Measurements from ENCODE around the gene CD28.
A peak's percentile ranks its signal among the peaks of the same experiment; 100 is the strongest.
"Not testable (repeated sequence)": the region's sequence is repeated elsewhere in the genome, so short reads cannot be mapped to it uniquely, and the experiment has no call there.

CD28 gene

DNA sequence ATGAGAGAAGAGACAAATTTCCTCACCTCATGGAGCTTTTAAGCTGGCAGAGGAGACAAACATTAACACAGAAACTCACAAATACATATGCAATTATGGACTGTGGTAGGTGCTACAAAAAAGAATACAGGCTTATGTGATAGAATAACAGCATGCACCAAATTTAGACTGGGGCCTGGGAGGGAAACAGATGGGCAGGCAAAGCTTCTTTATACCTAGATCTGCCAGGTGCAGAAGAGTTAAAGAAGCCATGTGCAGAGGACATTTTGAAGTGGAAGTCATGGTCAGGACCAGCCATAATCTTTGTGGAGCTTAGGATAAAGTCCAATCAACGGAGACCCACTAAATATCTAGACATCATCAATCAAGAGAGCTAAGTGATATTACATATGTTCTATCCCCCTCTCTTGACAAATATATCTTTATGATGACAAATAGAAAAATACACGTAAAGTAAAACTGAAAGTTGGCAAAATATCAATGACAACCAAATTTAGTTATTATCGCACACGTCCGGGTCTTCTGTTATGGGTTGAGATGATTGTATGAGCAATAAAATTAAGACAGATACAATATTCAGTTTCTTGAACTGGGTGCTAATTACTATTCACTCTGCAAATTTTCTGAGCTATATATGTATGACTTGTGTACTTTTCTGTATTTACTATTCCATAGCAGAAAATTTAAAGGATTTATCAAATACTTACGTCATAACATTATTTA, 44.1 kb downstream of the CD28 start:
- DNase-seq = no peak

DNA sequence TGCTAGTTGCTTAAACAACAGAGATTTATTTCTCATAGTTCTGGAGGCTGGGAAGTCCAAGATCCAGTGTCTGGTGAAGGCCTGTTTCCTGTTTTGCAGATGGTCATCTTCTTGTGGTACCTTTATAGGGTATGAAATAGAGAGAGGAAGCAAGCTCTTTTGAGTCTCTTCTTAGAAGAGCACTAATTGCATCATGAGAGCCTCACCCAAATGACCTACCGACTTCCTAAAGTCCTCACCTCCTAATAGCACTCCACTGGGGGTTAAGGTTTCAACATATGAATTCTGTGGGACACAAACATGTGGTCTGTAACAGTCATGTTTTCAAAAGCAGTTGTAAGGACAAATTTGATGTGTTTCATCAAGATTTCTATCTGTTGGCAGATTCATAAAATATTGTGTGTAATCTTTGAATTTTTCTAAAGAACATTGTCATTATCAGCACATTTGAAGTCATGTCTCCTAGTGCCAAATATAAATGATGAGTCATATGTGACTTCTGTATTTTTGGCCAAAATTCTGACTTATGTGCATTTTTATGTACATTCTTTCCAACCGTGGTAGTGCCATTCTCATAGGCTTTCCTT, 45.3 kb downstream of the CD28 start:
- no peak for DNase-seq

DNA sequence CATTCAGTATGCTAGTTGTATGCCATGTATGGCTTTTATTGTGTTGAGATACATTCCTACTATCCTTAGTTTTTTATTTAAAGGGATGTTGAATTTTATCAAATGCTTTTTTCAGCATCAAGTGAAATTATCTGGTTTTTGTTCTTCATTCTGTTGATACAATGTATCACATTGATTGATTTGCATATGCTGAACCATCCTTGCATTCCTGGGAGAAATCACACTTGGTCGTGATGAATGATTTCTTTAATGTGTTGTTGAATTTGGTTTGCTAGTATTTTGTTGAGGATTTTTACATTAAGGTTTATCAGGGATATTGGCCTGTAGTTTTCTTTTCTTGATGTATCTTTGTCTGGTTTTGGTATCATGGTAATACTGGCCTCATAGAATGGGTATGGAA, 49.7 kb downstream of the CD28 start:
- DNase-seq = no peak

DNA sequence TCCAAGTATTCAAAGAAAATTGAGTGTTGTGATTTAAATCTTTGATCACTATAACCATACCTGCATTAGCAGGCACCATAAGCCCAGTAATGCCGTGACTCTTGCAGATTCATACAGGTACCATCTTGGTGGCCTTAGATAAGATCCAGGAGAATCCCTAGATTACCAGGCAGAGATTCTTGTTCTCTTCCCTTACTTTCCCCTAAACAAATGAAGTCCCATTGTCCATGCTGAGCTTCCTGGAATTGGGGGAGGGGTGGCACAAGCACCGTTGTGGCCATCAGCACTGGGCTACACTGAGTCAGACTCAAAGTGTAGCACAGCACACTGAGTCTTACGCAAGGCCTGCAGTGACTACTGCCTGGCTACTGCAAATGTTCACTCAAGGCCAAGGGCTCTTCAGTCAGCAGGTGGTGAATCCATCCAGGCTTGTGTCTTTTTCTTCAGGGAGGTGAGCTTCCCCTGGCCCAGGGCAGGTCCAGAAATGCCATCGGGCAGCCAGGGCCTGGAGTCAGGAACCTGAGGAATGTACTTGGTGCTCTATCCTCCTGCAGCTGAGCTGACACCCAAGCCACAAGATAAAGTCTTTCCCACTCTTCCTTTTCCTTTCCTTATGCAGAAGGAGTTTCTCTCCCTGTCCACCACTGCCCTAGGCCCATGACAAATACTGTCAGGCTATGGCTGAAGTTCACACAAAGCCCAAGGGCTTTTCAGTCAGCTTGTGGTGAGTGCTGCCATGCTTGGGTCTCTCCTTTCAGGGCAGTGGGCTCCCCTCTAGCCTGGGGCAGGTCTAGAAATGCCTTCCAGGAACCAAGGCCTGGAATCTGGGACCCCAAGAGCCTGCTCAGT, 52.6 kb downstream of the CD28 start:
- no peak for DNase-seq

DNA sequence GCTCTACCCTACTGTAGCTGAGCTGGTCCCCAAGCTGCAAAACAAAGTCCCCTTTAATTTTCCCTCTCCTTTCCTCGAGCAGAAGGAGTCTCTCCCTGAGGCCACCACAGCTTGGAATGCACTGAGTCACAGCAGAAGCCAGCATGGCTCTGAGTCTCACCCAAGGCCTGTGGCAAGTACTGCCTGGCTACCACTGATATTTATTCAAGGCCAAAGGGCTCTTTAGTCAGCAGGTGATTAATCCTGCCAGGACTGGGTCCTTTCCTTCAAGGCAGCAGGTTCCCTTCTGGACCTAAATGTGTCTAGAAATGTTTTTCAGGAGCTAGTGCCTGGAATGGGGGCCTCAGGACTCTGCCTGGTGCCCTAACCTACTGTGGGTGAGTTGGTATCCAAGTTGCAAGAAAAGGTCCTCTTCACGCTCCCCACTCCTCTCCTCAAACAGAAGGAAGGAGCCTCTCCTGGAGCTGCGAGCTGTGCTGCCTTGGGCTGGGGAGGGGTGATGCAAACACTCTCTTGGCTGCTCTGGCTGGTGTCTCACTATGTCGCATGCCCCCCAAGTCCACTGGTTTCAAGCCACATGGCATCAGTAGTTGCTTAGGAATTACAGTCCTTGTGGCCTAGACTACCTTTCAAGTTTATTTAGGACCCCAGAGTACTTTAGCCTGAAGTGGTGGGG, 53.4 kb downstream of the CD28 start:
- no peak for DNase-seq

DNA sequence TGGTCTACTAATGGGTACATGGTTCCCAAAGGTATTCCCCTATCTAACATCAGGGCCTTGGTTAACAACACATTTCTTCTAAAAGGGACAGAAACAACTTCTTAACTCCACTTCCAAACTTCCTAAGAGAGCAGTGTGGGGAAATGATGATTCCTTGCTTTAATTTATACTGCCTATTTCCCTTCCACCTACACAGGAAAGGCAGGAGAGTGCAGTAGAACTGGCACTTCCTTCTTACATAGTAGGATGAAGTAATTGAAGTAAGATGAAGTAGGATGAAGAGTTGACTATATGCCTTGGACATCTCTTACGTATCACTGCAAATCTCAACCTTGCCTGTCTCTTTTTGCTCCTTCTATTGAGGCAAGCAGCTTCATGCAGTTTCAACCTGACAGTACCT, 54.7 kb downstream of the CD28 start:
- no peak for DNase-seq

DNA sequence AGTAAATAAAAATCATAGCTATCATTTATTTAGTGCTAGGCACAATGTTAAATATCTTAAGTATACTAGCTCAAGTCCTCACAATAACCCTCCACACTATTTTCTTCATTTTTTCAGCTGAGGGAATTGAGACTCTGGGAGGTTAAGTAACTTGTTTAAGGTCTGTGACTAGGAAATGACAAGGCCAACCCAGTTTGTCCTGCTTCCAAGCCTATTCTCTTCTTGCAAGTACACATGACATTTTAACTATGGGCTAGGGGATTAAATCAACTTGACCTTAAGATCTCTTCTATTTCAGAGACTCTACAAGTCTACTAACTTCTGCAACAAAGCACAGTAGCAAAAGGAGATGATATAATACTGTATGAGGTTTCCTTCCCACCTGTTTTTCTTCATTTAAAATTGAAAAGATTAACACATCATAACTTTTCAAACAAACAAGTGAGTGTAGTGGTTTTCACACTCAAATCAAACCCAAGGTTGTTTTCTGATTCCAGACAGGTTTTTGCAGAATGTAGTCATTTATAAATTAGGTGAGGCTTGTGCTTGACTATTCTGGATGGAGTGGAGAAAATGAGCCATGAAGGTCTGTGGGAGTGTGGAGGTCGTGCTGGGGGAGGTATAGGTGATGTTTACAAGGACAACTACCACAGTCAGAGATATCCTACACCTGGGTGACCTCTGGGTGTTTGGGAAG, 57.0 kb downstream of the CD28 start:
- DNase-seq = peak; percentile 57

DNA sequence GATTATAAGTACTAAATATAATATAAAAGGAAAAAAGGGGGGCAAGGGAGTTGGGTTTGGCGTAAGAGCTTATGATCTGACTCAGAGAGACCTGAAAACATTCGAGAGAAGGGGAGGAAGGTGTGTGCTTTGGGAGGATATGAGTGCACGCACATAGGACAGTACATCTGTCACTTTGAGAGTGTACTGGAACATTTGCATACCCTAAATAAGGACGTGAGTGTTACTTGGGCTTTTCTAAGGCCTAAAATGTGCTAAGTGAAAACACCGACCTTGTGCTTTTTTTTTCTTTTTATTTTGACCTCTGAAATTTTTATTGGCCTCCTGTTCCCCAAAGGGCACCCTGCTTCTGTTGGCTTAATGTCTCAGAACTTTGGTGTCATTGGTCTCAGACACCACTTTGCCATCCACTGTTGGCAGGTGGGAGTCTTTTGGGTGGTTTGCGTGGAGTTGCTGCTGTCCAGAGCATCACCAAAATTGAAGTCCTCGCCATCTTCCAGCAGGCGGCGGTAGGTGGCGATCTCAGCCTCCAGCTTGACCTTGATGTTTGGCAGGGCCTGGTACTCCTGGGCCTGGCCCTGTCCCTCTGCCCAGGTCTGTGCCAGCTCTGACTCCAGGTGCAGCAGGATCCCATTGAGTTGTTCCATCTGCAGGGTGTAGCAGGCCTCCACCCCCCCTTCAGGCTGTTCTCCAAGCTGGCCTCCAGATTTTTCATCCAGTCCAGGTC, 57.7 kb downstream of the CD28 start:
- no peak for DNase-seq

DNA sequence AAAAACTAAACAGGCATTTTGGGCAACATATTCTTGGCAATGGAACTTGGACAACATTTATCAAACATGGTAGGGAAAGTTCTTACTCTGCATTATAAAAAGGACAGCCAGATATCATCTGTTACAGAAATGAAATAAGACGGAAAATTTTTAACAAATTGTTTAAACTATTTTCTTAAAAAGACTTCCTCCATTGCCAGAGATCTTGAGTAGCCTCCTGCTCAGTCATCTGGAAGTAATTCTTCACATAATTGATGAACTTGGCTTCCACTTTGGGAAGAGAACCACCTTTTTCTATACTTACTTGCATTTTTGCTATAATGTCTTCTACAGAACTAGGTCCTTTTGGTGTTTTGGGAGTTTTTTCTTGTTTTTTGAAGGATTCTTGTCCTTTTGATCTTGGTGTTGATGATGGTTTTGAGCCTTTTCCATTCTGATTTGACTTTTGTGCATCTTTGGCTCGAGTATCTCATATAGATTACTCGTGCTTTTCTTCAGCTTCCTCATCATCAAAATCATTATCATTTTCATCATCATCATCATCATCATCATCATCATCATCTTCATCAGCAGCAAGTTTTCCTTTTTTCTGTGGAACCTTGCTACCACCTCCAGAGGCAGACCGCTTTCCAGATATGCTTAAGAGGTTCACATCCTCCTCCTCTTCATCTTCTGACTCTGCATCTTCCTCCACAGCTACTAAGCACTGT, 66.2 kb downstream of the CD28 start:
- DNase-seq = no peak

DNA sequence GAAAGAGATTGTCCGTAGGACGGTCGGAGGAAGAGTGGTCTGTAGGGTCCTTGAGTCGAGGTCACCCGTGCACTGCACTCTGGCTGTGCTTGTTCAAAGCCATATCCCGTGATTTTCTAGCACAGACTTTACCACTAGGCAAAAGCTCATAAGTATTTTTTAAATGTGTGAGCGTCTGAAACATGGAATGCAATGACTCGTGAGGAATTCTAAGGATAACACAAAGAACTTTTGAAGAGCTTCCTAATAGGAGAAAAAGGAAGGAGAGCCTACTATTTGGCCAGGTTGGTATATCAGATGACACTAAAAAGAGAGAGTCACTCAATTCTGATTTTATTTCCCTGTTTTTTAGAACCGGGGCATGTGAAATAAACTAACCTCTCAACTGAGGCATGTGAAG, 68.3 kb downstream of the CD28 start:
- DNase-seq = no peak

DNA sequence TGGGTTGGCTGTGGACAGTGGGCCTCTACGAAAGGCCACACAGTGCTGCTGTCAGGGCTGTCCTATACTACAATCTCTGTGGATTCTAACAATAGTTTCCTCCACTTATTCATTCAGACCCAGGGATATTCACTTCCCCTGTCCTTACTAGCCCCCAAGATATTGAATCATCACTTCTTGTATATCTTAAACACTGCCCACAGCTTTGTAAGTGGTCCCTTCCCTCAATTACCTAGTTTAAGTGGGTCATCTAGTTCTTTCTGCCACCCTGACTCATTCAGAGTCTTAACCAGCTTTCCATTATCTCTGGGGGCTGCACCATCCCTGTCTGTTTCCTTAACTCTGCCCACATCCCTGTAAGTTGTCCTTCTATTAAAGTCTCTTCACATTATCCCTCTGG, 69.2 kb downstream of the CD28 start:
- DNase-seq = no peak

DNA sequence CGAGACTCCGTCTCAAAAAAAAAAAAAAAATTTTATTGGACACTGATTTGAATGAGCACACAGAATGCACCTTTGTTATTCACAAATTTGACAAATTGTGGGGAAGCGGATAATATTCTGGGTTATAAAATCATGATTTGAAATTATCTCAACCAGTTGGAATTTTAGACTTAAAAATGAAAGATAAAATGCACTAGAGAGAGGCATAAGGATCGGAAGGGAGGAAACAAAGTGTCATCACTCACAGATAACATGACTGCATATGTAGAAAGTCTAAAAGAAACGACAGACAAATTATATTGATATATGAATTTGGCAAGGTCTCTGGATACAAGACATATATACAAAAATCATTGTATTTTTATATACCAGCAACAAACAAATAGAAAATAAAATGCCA, 70.6 kb downstream of the CD28 start:
- DNase-seq = no peak

DNA sequence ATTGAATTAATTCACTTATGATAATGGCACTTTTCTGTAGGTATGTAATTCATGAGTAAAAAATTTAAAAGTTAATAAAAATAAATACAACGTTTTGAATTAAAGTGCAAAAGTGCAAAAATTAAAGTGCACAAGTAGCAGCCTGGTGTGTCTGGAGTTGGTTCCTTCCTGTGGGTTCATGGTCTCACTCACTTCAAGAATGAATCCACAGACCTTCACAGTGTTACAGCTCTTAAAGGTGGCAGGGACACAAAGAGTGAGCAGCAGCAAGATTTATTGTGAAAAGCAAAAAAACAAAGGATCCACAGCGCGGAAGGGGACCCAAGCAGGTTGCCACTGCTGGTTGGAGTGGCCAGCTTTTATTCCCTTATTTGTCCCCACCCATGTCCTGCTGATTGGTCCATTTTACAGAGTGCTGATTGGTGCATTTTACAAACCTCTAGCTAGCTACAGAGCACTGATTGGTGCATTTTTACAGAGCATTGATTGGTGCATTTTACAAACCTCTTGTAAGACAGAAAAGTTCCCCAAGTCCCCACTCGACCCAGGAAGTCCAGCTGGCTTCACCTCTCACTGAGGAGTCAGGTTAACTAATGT, 73.1 kb downstream of the CD28 start:
- DNase-seq = not testable (repeated sequence)

DNA sequence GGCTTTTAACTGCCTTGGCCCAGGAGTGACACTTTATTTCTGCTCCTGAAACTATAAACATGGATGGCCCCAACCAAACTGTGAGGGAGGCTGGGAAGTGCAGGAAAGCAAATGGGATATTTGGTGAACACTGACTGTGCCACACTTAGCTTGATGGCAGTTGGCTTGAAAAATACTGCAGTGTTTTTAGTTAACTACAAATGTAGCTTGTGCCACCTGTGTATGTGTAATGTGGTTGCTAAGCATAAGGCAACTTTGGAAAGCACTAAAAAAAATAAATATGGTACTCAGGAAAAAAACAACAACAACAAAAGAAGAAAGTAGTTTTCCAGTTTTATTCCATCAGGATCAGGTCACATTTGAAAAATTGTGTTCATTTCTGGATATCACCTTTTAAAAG, 73.8 kb downstream of the CD28 start:
- no peak for DNase-seq

DNA sequence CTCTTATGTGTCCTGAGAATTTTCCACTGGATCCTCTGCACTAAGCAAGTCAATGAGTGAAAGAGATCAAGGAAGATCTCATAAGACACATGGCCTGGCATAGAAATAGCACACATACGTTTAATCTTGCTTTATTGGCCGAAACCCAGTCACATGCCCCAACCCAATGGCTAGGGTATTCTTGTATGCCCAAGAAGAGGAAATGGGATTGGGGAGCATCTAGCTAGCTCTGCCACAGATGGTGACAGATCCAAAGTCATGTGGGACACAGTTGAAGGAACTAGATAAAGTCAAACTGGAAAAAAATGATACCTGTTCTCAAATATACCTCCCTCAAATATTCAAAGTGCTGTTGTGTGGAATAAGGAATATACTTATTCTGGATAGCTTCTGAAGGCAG, 74.7 kb downstream of the CD28 start:
- DNase-seq = no peak

DNA sequence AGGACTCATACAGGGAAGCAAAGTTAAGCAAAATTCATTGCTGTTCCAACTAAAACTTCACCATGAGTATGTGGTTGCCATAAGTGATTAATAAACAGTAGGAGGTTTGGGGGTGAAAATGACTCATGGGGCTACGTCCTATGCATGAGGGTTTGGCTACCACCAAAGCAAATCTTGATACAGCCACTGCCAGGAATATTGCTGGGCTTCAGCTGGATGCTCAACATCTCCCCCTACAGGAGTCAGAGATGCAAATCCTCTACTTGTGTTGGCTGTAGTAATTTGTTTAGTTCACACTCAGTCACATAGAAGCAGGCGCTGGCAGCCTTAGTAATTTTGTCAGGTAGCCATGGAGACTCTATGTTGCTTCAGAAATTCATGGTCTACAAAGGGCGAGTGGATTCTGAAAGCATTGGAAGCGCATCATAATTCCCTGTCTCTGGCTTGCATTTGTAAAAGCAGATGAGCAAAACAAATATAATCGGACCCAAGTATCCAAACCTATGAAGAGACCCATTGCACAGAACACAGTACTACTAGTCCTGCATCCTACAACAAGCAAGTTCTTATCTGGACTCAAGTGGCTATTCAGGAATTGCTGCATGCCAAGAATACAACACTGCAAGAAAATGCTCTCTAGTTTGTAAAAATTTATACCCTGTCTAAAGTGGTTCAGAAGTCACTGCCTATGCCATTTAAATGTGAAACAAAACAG, 76.0 kb downstream of the CD28 start:
- DNase-seq = peak; percentile 71

DNA sequence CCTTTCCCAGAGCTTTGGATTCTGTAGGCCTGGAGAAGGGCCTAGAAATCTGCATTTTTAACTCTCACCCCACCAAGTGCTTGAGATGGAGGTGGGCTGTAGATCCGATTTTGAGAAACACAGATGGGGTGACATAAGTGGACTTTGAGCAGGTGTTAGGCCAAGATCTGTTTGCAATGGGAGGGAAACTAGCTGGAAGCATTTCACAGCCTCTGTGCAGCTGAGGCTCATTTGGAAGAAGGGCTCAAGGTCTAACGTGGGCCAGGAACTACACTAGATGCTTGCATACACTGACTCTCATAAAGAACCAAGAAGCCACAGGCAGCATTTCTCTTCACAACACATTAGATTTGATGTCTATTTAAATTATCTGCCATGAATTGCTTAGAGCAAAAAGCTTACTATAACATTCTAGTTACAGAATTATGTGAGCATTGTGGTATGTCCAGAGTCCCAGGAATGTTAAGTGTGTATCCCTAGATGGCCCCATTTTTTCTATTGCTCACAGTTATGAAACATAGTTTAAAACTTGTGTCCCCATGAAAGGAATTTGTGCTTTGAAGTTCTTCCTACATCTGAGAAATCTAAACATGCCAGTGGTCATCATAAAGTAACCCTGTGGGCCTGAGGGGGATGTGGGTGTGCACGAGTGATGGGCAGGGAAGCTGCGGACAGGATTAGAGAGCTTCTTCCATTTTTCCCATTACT, 77.2 kb downstream of the CD28 start:
- no peak for DNase-seq

DNA sequence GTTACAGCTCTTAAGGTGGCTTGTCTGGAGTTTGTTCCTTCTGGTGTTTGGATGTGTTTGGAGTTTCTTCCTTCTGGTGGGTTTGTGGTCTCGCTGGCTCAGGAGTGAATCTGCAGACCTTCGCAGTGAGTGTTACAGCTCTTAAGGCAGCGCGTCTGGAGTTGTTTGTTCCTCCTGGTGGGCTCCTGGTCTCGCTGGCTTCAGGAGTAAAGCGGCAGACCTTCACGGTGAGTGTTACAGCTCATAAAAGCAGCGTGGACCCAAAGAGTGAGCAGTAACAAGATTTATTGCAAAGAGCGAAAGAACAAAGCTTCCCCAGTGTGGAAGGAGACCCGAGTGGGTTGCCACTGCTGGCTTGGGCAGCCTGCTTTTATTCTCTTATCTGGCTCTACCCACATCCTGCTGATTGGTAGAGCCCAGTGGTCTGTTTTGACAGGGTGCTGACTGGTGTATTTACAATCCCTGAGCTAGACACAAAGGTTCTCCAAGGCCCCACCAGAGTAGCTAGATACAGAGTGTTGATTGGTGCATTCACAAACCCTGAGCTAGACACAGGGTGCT, 78.4 kb downstream of the CD28 start:
- DNase-seq = not testable (repeated sequence)

DNA sequence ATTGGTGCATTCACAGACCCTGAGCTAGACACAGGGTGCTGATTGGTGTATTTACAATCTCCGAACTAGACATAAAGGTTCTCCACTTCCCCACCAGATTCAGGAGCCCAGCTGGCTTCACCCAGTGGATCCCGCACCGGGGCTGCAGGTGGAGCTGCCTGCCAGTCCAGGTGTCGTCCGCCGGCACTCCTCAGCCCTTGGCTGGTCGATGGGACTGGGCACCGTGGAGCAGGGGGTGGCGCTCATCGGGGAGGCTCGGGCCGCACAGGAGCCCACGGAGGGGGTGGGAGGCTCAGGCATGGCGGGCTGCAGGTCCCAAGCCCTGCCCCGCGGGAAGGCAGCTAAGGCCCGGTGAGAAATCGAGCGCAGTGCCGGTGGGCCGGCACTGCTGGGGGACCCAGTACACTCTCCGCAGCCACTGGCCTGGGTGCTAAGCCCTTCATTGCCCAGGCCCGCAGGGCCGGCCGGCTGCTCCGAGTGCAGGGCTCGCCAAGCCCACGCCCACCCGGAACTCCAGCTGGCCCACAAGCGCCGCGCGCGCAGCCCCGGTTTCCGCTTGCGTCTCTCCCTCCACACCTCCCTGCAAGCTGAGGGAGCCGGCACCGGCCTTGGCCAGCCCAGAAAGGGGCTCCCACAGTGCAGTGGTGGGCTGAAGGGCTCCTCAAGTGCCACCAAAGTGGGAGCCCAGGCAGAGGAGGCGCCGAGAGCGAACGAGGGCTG, 79.1 kb downstream of the CD28 start:
- not testable (repeated sequence) for DNase-seq
